ENCODE measurements around the gene CASP8. TPM values are rescaled to one million over a fixed set of nuclear protein-coding genes. Genes with fewer than 3 reads are reported as not detected.

CASP8 gene
- total RNA-seq, 4 donors from 2014 or later, result 12.4 to 71.7 (median 15.6) TPM

DNA sequence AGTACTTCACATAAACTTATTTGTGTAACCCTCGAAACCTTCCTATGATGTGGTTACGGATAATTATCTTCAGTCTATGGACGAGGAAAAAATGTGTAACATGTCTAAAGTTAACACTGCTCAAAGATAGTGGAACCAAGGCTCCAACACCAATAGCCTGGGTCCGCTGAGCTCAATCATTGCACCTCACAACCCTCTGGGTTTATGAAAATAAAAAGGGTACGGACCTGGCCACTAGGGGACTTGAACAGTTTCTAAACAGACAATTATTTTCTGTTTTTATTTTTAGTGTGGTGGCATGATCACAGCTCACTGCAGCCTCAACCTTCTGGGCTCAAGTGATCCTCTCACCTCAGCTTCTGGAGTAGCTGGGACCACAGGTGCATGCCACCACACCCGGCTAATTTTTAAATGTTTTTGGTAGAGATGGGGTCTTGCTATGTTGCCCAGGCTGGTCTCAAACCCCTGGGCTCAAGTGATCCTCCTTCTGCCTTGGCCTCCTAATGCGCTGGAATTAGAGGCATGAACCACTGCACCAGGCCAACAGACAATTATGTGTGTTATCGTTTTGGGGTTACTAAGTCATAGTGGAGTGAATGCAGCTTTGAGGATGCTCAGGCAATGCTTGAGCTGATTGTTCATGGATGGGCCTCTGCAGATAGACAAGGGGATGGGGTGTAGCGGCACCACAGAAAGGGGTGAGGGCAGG lies 10.1 kb downstream of the CASP8 start:
- Histone ChIP-seq H3K4me1 (no peaks in the 10 kb centered on the region), H3K27me3 (no peaks in the 10 kb centered on the region), H3K4me3 (no peak overlapping the region), H3K27ac (no peak overlapping the region), H3K9me3 (no peaks in the 10 kb centered on the region), H3K36me3 (peaks cover 0 to 54% (median 0%) of the 10 kb centered on the region in 3 donors)
- WGBS, 2 donors, result 87 to 90% methylated on average over 9 of the region's 9 CpGs
- TF ChIP-seq POLR2A (IDR thresholded peaks at IDR 0.05) (no peak), EP300 (IDR thresholded peaks at IDR 0.05) (no peak)
- DNase-seq (ENCODE audit: low spot score in 2 of 2), result no peak

DNA sequence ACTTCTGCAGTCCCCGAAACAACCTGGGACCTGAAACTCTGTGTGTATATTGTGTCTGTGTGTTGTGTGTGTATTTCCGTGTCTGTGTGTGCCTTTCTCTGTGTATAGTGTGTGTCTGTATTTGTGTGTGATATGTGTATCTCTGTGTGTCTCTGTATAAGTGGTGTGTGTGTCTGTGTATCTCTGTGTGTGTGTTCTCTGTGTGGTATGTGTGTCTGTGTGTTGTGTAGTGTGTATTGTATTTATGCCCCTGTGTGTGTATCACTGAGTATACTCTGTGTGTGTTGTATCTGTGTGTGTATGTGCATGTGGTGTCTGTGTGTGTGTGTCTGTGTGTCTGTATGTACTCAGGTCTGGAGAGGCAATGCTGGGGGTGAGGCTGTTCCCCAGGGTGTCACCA lies 11.6 kb downstream of the CASP8 start:
- no peaks in the 10 kb centered on the region for H3K27me3 ChIP-seq
- H3K4me1 ChIP-seq, result no peaks in the 10 kb centered on the region
- H3K27ac ChIP-seq, result no peak overlapping the region
- no peak for DNase-seq (ENCODE audit: low spot score in 2 of 2)
- H3K9me3 ChIP-seq, result no peaks in the 10 kb centered on the region
- H3K4me3 ChIP-seq, result no peak overlapping the region
- peaks cover 0 to 64% (median 6%) of the 10 kb centered on the region in 3 donors for H3K36me3 ChIP-seq
- 86 to 100% methylated on average over 2 of the region's 2 CpGs for WGBS, 2 donors
- TF ChIP-seq, protein P1, sequence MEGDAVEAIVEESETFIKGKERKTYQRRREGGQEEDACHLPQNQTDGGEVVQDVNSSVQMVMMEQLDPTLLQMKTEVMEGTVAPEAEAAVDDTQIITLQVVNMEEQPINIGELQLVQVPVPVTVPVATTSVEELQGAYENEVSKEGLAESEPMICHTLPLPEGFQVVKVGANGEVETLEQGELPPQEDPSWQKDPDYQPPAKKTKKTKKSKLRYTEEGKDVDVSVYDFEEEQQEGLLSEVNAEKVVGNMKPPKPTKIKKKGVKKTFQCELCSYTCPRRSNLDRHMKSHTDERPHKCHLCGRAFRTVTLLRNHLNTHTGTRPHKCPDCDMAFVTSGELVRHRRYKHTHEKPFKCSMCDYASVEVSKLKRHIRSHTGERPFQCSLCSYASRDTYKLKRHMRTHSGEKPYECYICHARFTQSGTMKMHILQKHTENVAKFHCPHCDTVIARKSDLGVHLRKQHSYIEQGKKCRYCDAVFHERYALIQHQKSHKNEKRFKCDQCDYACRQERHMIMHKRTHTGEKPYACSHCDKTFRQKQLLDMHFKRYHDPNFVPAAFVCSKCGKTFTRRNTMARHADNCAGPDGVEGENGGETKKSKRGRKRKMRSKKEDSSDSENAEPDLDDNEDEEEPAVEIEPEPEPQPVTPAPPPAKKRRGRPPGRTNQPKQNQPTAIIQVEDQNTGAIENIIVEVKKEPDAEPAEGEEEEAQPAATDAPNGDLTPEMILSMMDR (IDR thresholded peaks at IDR 0.05), result no peak
- no peak for TF ChIP-seq POLR2A (IDR thresholded peaks at IDR 0.05)
- TF ChIP-seq EP300 (IDR thresholded peaks at IDR 0.05), result no peak

DNA sequence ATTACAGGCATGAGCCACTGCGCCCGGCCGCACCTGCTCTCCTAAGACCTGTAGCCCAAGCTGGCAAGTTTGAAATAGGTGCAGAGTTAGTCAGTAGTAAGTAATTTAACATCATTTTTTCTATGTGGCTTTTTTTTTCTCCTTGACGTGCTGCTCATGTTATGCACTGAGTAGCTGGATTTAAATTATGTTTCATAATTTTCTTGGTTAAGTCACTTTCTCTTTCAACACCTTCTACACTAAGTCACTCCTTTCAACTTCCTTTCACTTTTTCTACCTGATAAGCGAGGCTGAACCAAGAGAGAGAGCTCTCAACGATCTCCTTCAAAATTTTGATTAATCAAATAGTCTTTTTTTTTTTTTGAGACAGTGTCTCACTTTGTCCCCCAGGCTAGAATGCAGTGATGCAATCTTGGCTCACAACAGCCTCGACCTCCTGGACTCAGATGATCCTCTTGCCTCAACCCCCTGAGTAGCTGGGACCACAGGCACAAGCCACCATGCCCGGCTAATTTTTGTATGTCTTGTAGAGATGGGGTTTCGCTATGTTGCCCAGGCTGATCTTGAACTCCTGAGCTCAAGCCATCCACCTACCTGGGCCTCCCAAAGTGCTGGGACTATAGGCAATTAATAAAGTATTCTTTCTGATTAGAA lies 13.1 kb downstream of the CASP8 start:
- TF ChIP-seq POLR2A (IDR thresholded peaks at IDR 0.05) (no peak), EP300 (IDR thresholded peaks at IDR 0.05) (no peak)
- TF ChIP-seq, protein P1 (IDR thresholded peaks at IDR 0.05), result no peak
- no peak overlapping the region for H3K4me3 ChIP-seq
- no peak for DNase-seq (ENCODE audit: low spot score in 2 of 2)
- H3K36me3 ChIP-seq, result peaks cover 0 to 58% (median 6%) of the 10 kb centered on the region in 3 donors
- no peaks in the 10 kb centered on the region for H3K4me1 ChIP-seq
- H3K9me3 ChIP-seq, result no peaks in the 10 kb centered on the region
- WGBS, 2 donors, result 85 to 89% methylated on average over 9 of the region's 9 CpGs
- no peaks in the 10 kb centered on the region for H3K27me3 ChIP-seq
- no peak overlapping the region for H3K27ac ChIP-seq

DNA sequence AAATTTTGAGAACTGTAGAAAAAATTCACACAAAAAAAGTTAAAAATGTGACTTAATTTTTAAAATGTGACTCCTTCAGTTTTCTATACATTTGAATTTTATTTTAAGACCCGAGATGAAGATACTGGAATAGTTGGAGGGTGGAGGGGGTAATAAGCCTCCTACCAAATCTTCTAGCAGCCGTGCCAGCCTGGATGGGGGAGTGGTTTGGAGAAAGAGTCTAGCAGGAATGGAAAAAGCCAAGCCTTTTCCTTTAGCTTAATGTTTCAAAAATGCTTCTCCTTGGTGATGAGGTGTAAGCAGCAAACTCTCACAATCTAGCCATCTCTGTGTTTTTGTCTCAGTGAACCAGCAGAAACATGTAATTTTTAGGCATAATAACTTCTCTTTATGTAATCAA lies 14.7 kb downstream of the CASP8 start:
- H3K4me3 ChIP-seq, result no peak overlapping the region
- TF ChIP-seq EP300 (IDR thresholded peaks at IDR 0.05) (no peak), POLR2A (IDR thresholded peaks at IDR 0.05) (no peak)
- TF ChIP-seq, protein P1 (IDR thresholded peaks at IDR 0.05), result no peak
- H3K4me1 ChIP-seq, result no peaks in the 10 kb centered on the region
- H3K36me3 ChIP-seq, result peaks cover 3 to 55% (median 6%) of the 10 kb centered on the region in 3 donors
- H3K9me3 ChIP-seq, result no peaks in the 10 kb centered on the region
- no peaks in the 10 kb centered on the region for H3K27me3 ChIP-seq
- no peak for DNase-seq (ENCODE audit: low spot score in 2 of 2)
- H3K27ac ChIP-seq, result no peak overlapping the region
- WGBS, 2 donors, result 83 to 88% methylated on average over 2 of the region's 2 CpGs

DNA sequence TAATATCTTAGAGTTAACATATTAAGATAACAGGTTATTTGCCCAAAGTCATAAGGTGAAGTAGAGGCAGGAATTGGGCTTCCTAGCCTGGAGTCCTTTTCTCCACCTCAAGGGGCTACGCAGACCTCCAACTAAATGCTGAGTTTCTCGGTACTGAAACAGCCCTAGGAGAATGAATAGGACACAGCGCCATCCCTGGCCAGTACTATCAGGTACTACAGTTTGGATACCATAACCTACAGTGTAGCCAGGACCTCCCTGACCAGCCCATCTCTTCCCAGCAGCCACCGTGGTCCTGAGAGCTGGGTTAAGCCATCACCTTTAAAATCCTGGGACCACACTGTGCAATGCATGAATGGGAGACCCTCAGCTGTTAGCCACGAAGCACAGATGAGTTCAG lies 15.7 kb downstream of the CASP8 start:
- WGBS, 2 donors, result 65 to 68% methylated on average over 5 of the region's 5 CpGs
- Histone ChIP-seq H3K36me3 (peaks cover 3 to 51% (median 6%) of the 10 kb centered on the region in 3 donors), H3K4me1 (peaks cover 0 to 6% (median 0%) of the 10 kb centered on the region in 4 donors), H3K4me3 (no peak overlapping the region), H3K27ac (no peak overlapping the region), H3K9me3 (no peaks in the 10 kb centered on the region), H3K27me3 (no peaks in the 10 kb centered on the region)
- TF ChIP-seq, protein P1 (IDR thresholded peaks at IDR 0.05), result no peak
- TF ChIP-seq EP300 (IDR thresholded peaks at IDR 0.05) (no peak), POLR2A (IDR thresholded peaks at IDR 0.05) (no peak)
- DNase-seq (ENCODE audit: low spot score in 2 of 2), result no peak
